DMS 273 (cell line): ENCODE measurements around the gene LGR4.

Experiments
- DNase-seq: peaks from one replicate; lab custom pipeline; 2025; ENCODE audit not compliant: unreplicated experiment; lab: John Stamatoyannopoulos, UW

Gene LGR4

GRCh38 chr11:27406498-27407354 is 65.9 kb downstream of the LGR4 start:
- no peak for DNase-seq

DNA sequence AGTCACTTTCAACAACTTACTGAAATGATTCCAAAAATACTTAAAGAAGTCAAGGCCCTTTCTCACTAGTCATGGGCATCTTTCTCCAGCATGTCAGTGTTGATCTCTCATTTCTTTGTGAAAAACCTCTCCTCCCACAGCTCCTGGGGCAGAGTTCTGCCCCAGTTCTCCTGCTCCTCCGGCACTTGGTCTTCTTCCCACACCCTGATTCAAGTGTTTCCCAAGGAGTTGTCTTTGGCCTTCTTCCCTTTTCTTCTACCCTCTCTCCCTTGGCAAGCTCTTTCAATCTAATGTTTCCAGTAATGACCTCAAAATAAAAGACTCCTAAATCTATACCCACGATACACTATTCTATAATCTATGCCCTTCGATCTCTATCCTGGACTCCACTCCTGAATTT is 67.5 kb downstream of the LGR4 start:
- DNase-seq = no peak

GRCh38 chr11:27404427-27404826 is 68.2 kb downstream of the LGR4 start:
- no peak for DNase-seq

- DNase-seq = no peak
Measured at GRCh38 chr11:27403195-27403594, 69.4 kb downstream of the LGR4 start.

DNA sequence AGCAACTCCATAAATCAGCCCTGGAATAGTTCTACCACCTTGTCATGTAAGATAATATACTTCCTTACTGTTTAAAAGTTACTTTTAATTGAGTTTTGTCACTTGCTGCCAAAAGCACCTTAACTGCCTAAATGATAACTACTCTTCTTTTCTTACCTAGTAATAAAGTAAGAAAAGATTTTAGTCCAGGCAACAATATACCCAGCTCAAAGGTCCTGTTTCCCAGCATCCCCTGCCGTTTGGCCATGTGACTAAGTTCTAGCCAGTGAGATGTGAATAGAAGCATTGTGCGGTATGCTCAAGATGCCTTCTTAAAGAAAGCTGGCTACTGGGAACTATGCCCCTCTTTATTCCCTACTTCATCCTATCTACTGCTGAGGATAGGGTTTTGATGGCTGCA is 70.1 kb downstream of the LGR4 start:
- no peak for DNase-seq

DNA sequence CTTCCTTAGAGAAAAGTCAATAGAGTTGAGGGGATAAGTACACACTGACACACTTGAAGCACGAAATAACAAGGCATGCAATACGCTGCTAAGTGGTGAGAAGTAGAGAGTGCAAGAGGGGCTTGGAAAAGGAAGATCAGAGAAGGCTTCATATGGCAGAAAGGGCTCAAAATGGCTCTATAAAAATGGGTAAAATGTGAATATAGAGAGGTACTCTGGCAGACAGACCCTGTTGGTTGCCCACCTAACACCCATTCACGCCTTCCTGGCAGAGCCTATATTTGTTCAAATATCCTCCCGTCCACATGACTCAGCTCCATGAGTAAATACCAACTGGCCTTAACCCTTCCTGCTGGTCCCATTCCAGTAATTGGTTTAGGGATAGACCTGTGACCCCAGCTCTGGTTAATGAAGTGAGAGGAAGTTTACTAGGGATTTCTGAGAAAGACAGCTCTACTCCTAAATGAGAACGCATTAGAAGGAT is 70.7 kb downstream of the LGR4 start:
- no peak for DNase-seq

DNA sequence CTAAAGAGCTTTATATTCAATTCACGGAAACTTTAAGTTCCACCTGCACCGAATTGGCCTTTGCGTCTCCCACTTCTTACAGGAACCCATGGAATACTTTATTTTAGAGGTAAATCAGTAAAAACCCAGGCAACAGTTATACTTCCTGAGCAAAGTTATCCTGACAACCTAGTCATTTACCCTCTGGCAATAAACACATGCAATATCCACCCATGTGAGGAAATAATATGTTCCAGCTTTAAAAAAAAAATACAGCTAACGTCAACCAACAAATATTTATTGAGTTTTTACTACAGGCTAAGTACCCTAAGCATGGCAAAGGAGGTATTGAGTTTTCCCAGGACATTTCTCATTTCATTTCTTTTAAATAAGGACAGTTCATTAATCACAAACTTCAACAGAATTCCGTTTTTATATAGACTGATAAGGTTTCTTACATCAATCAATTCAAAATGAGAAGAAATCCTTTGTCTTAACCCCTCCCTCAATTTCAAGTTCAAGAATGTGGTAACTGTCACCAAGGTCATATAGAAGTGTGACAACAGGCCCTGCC is 71.2 kb downstream of the LGR4 start:
- DNase-seq = no peak

DNA sequence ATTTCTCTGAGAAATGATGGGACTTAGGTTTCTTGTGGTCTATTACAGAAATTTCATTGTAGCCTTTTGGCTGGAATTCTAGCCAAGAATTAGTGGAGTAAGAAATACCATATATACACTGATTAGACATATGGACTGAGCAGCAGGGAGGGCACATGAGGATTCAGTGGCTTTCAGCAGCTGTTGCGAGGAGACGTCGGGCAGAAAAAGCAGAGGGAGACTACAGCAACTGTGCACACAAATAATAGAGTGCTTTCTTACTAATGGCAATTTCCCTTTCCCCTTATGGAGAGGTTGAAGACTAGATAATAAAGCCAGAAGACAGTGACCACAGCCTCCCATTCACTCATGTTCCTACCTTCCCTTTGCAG is 74.2 kb downstream of the LGR4 start:
- peak; percentile 83 for DNase-seq

GRCh38 chr11:27397624-27398399 is 74.8 kb downstream of the LGR4 start:
- peak; percentile 69 for DNase-seq

GRCh38 chr11:27396259-27396839 is 76.2 kb downstream of the LGR4 start:
- DNase-seq = no peak

- peak; percentile 36 for DNase-seq
Measured at GRCh38 chr11:27395556-27396258, 76.9 kb downstream of the LGR4 start.

DNA sequence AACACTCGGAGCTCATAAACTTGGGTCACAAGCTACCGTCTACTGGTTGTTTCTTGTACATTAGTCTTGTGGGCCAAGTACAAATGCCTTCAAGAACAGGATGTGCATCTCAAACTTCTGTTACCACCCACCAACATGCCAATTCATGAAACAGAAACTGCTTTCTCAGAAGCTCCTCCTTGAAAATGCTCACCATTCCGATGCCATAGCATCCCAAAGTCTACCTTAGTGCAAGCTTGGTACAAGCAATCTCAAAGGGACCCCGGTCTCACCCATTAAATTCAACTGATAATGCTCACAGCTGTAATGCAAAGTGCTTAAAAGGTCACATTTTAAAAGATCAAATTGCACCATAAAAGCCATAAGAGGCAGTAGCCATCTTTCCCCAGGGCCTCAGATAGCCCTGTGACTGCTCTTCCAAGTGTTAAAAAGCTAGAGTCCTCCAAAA is 77.8 kb downstream of the LGR4 start:
- DNase-seq = no peak

- no peak for DNase-seq
Measured at GRCh38 chr11:27392278-27393114, 80.1 kb downstream of the LGR4 start.

- no peak for DNase-seq
Measured at GRCh38 chr11:27391331-27392015, 81.1 kb downstream of the LGR4 start.

DNA sequence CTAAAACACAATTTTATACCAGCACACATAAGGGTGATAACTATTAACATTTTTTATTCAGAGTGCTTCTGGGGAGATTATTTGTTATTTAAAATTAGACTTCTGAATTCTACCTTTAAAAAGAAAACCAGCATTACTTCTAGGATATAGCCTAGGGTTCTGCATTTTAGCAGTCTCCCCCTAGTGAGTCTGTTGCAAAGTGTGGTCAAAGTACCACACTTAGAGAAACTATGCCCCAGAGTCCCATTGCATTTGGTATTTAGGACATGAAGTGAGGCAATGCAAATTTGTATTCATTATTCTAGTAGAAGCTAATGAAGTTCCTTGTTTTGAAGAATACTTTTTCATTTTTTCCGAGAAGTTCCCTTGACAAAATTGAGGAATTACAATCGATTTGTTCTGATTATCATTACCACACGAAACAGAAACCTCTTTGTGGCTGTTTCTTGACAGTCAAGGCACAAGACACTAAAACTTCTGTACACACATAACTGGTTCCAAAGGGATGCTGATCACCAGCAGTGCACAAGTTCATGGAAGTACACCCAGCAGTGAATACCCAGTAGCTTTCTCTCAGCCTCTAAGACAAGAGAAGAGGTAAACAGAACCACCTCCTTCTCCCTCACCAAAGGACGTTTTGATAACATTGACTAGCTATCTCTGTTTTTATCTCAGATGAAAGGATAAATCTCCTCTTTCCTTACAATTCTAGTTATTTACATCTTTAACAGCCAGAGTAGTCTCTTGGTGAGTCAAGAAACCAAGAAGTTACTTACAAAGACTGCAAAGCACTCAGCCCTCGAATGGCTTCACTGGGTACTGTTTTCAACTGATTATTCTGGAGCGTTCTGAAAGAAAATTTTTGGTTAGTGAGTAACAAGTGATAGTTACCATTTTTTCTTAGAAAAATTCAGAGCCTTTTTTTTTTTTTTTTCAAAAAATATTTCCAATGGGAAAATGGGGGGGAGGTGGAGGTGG is 82.0 kb downstream of the LGR4 start:
- no peak for DNase-seq

GRCh38 chr11:27388869-27389268 is 83.7 kb downstream of the LGR4 start:
- DNase-seq = no peak

GRCh38 chr11:27388001-27388400 is 84.6 kb downstream of the LGR4 start:
- no peak for DNase-seq

DNA sequence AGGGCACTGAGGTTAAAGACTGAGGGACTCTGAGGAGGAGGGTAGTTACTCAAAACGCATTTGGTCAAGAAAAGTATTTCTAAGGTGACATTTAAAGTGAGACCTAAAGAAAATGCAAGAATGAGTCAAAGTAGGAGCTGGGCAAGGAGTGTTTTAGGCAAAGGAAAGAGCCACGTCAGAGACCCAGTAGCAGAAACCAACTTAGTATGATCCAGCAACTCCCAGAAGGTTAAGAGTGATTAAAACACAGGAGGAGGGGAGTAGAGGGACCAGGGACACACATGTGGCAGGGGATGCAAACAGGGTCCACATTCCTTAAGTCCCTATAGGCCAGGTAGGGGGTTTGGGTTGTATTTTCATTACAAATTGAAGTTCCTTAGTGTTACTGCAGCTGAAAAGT is 85.2 kb downstream of the LGR4 start:
- DNase-seq = no peak
